Cortex of kidney (tissue), 1 donor: ENCODE measurements around the gene CDK2AP2.
"Not testable (repeated sequence)": the region's sequence is repeated elsewhere in the genome, so short reads cannot be mapped to it uniquely, and the experiment has no call there.

Source experiments
- DNase-seq: peaks from one replicate; lab custom pipeline; 2025; lab: John Stamatoyannopoulos, UW

The CDK2AP2 gene

GRCh38 chr11:67507864-67508485 lies at the start of gene CDK2AP2:
Gene CDK2AP2, minus strand, starts transcription at chr11:67508162. Its CDS starts 80 bp downstream, at chr11:67508082.
- no peak for DNase-seq

DNA sequence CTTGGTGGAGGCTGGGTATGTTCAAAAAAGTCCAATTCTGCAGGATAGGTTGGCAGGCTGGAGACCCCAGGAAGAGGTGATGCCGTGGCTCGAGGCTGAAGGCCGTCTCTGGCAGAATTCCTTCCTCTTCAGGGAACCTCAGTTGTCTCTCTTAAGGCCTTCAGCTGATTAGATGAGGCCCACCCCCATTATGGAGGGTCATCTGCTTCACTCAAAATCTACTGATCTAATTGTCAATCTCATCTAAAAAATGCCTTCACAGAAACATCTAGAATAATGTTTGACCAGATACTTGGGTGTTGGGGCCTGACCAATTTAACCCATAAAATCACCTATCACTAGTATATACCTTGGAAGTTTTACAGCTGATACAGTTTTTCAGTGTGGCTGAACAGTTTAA lies 48.3 kb upstream of the CDK2AP2 start:
- DNase-seq: no peak

GRCh38 chr11:67551697-67552096 lies 43.7 kb upstream of the CDK2AP2 start:
- not testable (repeated sequence) for DNase-seq

DNA sequence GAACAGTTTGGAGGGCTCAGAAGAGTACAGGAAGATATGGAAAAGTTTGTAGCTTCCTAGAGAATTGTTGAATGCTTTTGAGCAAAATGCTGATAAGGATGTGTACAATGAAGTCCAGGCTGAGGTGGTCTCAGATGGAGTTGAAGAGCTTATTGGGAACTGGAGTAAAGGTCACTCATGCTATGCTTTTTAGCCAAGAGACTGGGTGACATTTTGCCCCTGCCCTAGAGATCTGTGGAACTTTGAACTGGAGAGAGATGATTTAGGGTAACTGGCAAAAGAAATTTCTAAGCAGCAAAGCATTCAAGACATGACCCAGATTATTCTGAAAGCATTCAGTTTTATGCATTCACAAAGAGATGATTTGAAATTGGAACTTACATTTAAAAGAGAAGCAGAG lies 43.2 kb upstream of the CDK2AP2 start:
- DNase-seq: no peak

DNA sequence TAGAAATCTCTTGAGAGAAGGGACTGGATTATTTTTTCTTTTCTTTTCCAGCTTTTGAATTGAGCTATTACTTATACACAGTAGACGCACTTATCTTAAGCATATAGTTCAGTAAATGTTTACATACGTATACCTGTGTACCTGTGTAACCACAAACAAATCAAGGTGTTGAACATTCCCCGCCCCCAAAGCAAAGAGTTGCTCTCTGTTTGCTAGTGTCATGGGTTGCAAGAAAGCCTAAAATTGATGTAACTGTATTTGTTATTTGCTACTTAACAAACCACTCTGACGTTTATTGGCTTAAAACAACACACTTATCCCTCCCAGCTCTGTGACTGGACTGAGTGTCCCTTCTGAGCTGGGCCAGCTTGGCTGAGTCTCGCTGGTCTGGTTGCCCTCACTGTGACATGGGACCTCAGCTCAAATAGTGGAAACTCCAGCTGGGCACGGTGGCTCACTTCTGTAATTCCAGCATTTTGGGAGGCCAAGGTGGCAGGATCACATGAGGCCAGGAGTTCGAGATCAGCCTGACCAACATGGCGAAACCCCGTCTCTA lies 40.7 kb upstream of the CDK2AP2 start:
- DNase-seq: no peak

DNA sequence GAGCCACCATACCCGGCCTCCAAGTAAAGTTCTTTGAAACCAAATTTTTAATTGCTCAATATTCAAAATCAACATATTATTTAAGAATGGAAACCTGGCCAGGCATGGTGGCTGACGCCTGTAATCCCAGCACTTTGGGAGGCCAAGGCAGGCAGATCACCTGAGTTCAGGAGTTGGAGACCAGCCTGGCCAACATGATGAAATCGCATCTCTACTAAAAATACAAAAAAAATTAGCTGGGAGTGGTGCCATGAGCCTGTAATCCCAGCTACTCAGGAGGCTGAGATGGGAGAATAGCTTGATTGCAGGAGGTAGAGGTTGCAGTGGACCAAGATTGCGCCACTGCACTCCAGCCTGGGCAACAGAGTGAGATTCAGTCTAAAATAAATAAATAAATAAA lies 40.1 kb upstream of the CDK2AP2 start:
- not testable (repeated sequence) for DNase-seq

GRCh38 chr11:67545280-67545679 lies 37.3 kb upstream of the CDK2AP2 start:
- DNase-seq: no peak

DNA sequence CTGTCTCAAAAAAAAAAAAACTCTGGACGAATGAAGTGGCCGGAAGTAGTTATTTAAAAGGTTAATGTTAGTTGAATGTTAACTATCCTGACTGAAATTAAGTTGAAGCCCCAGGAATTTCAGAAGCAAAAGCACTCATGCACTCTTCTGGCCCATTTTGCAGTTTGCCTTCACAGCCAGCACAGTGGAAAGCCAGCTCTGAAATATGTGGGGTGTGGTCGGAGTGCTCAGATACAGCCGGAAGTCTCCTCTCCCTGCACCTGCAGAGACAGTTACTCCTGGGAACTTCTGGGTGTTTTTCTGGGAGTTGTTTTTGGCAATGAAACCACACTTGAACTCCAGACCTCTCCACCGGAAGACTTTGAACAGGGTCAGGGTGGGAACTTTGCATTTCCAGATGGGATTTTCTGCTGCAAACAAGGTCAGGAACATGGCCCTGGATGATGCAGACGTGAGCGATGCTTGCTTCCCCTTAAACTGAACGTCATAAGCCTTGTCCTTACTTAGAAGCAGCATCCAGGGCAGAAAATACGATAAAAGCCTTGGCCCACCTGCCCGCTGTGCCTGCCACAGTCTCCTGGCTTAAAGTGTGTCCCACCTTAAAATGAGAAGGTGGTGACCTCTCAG lies 36.8 kb upstream of the CDK2AP2 start:
- DNase-seq: no peak

DNA sequence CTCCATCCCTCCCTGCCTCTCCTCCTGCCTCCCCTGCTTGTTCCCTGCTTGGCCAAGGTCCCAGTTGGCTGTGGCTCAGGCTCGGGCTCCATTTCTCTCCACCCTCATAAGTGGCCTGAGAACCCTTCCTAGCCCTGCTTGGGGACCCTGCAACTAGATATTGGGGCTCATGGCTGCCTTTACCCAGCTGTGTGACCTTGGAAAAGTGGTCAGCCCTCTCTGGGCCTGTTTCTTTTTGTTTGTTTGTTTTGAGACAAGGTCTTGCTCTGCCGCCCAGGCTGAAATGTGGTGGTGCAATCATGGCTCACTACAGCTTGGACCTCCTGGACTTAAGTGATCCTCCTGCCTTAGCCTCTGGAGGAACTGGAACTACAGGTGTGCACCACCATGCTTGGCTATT lies 35.6 kb upstream of the CDK2AP2 start:
- DNase-seq: no peak

DNA sequence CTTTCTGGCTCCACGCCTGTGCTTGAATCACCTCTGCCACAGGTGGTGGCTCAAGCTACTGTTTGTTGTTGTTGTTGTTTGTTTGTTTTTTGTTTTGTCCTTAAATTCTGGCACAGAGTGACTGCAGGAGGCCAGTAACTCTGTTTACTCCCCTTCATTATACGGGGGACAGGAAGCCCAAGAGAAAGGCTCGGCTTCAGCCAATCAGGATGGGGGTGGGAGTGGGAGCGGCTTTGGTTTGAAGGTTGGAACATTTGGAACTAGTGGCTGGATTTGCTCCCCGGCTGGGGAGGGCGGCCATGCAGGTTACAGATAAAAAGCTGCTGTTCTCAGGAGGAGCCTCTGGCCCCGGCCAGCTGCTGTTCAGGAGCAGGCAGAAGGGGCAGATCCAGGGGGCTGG lies 35.0 kb upstream of the CDK2AP2 start:
- no peak for DNase-seq

DNA sequence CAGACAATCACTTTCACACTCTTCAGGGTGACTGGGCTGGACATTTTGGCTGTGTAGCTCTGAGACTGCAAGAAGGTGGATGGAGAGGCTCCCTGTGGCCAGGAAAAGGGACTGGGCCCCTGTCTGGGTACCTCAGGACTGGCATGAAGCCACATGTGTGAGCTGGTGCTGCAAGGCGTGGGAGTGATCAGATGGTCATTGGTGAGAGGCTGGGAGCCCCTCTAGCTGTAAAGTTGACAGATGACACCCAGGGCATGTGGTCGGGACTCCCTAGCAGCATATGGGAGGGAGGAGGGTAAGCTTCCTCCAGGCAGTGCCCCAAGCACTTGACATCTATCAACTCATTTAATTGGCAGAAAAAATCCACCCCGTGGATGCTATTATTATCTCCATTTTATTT lies 34.2 kb upstream of the CDK2AP2 start:
- DNase-seq: no peak

DNA sequence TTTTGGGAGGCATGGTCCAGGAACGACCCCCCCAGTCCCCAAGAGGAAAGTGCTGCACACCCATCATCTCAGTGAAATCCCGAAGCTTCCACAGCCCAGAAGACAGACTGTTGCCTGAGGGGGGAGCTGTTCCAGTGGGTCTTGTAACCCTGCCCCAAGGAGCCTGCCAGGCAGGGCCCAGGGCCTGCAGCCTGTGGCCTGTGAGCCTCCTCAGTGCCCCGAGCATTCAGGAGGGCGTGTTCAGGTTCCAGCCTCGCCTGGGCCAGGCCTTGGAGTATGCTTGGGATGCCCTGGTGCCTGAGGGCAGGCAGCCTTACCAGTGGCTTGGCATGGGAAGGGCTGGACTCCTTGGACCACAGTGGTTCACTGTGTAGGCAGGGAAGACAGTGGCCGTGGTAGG lies 33.2 kb upstream of the CDK2AP2 start:
- no peak for DNase-seq

DNA sequence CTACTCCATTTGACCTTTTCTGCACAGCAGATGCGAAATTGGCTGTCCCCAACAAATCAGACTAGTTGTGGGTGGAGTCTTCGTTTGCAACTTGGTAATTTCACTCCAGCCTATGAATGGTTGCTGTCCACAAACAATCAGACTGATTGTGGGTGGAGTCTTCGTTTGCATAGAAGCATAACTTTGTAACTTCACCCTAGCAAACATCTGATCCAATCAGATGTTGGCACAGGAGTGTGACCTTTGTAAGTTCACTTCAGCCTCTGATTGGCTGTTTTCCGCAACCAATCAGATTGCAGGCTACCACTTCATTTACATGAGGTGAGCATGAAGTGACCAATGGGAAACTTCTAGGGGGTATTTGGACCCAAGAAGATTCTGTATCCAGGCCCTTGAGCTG lies 31.6 kb upstream of the CDK2AP2 start:
- DNase-seq: no peak

GRCh38 chr11:67538823-67539505 lies 31.0 kb upstream of the CDK2AP2 start:
- DNase-seq: no peak

DNA sequence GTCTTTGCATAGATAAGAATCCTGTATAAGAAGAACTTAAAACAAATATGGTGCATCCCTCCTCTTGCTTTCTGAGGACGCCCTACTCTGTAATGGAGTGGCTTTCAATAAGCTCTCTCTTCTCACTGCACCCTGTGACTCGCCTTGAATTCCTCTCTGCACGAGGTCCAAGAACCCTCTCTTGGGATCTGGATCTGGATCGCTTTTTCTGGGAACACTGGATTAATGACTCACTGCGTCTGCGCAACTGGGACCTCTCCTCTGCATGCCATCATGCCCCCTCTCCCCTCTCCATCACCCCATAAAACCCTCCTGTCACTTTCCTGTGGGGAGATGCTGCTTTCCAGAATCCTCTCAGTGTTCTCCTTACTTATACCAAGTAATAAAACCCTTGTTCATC lies 30.3 kb upstream of the CDK2AP2 start:
- no peak for DNase-seq

DNA sequence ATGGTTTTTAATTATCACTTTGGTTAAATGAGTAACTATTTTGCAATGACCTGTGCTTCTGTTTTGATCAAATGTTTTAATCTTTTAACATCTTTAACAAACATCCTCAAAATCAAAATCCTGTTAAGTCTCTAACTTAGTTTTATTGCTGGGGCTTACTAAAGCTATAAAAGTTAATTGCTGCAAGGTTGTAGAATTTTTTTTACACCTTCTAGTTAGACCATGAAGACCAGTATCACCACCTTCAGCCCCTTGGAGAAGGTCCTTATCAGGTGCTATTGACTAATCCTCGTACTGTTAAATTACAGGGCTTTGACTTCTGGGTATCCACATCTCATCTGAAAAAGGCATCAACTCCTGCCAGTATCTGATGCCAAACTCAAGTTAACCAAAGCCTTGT lies 27.6 kb upstream of the CDK2AP2 start:
- DNase-seq: no peak

- DNase-seq: no peak
These were observed 26.2 kb upstream of the CDK2AP2 start for GRCh38 chr11:67534070-67534679.

- DNase-seq: no peak
These were observed 24.9 kb upstream of the CDK2AP2 start for GRCh38 chr11:67532889-67533288.

DNA sequence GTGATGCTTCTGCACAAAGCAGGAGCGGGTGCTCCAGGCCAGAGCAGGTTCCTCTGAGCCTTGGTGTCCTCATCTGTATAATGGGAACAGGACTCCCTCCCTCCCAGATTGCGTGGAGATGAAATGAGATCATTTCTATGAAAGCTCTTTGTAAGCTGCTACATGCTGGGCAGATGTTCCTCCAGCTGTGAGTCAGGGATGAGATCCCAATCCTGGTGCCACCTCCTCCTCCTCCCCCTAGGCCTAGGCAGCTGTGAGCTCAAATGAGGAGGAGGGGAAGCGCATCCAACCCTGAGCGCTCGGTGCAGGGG lies 22.3 kb upstream of the CDK2AP2 start:
- no peak for DNase-seq

DNA sequence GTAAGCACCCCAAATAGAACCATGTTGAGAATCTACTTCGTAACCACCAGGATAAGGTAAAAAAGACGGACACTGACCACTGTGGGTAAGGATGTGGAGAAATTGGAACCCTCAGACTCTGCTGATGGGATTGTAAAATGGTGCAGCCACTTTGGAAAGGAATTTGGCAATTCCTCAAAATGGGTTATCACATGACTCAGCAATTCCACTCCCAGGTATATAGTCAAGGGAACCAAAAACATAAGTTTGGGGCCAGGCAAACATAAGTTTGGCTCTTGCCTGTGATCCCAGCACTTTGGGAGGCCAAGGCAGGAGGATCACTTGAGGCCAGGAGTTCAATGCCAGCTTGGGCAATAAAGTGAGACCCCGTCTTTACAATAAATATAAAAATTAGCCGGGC lies 20.4 kb upstream of the CDK2AP2 start:
- no peak for DNase-seq

DNA sequence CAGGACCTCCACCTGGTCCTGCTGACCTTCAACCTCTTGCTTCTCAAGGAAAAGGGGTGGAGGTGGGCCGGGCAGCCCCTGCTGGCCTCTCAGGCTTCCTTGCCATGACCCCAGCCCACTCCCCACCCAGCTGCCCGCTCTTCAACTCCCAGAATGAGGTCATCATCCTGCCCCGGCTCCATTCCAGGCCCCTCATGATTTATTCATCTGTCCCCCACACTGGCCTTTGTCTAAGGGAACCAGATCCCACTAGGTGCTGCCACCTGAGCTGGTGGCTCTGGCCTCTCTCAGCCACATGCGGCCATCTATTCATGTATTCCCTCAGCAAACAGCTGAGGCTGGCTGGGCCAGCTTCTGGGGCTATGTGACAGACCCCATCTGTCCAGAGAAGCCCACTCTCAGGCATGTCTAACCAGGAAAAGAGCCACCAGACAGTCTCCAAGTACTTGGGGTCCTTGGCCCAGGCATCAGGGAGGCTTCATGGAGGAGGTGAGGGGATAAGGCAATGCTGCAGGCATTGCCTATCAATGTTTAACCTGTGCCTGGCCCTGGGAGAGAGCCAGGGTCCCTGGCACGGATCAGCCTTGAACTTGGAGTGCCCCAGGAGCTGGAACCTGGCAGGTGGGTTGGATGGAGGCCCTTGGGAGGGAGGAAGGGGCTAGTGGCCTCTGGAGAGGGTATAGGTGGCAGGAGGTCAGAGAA lies 17.5 kb upstream of the CDK2AP2 start:
- DNase-seq: no peak

DNA sequence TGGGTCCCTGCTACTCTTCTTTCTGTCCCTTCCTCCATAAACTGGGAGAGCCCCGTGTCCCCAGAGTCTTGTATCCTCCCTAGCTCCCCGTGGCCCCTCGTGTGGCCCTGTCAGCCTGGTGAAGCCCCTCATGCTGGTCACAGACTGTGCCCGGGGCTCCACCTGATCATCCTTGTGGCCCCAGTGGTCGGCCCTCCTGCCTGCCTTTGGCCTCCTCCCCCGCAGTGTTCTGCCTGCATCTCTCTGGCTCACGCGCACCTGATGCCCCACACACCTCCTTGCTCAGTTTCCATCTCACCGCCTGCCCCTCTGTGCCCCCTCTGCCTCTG lies 16.5 kb upstream of the CDK2AP2 start:
- DNase-seq: no peak
